22Rv1 (cell line): Measurements from ENCODE around the gene PRDX1.

ENCODE experiments used
- CTCF ChIP-seq: fragments of 450-650 bp; IDR thresholded peaks from 2 replicates; pipeline ENCODE4 v1.5.1; 2017; ENCODE audit warnings: mild to moderate bottlenecking
- ZFX ChIP-seq: fragments of 450-650 bp; IDR thresholded peaks from 2 replicates; pipeline ENCODE4 v1.6.1; 2017; ENCODE audit warnings: antibody characterized with exemption, borderline replicate concordance

DNA sequence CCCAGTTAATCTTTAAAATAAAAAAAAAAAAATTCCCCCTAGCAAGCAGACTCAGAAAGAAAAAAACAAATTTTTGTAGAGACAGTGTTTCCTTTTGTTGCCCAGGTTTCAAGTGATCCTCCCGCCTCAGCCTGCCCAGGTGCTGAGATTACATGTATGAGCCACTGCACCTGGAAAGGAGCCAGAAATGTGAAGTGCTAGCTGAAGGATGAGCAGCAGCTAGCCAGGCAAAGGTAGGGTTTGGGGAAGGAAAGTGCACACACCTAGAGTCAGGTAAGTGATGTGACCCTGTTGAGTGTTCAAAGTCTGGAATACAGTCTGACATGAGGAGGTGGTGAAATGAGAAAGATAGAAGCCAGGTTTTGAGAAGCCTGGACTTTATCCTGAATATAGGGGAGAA is 30.6 kb upstream of the PRDX1 start:
- TF ChIP-seq CTCF: no peak
- TF ChIP-seq ZFX: no peak
